RWPE1 (cell line): ENCODE measurements around the gene ARHGAP28.

Source experiments
- CTCF ChIA-PET: fragments of 350-600 bp; sonication (Branson Sonifier 250); formaldehyde crosslinking; extraction: SDS; loops from one replicate; lab custom pipeline; 2021; lab: Yijun Ruan, JAX
- POLR2A ChIA-PET: fragments of 400-600 bp; formaldehyde crosslinking; extraction: SDS; loops from one replicate; lab custom pipeline; 2020; ENCODE audit warnings: antibody characterized with exemption; ENCODE audit not compliant: low non-redundant PET; lab: Yijun Ruan, JAX
- DNase-seq: peaks from one replicate; pipeline ENCODE4 v3.0.0; 2012; ENCODE audit warnings: low spot score
- H3K27ac ChIP-seq: fragments of 450-650 bp; 2 replicates; pipeline ENCODE4 v1.5.1; 2017
- CTCF ChIP-seq: fragments of 450-650 bp; conservative IDR thresholded peaks from 2 replicates; pipeline ENCODE4 v1.5.1; 2017; ENCODE audit warnings: low read depth, mild to moderate bottlenecking

The ARHGAP28 gene

DNA sequence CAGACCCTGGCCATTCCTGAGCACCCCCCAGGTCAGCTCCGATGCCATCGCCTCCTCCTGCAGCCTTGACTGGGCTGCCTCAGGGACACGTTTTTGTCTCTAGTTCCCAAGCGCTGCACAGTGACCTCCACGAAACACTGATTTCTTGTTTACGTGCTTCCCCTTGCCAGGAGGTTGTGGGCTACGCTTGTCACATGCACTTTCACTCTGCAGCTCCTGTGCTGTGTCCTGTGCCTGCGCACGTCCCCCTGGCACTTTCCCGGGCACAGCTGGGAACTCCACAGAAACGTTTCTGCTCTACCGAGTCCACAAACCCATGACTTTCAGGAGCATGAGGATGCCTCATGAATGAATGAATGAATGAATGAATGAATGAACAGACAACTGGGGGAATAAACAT is 227.5 kb downstream of the ARHGAP28 start:
- no peak for DNase-seq
- no peak for TF ChIP-seq CTCF
- ChIA-PET POLR2A (no interaction called here), CTCF (interaction anchor here (0.7 to 1.3 kb wide), 2 partner anchors 15 to 21 kb away, joined by 3 read pairs; no protein-coding TSS in a partner anchor)
- H3K27ac ChIP-seq = no peak overlapping the region

DNA sequence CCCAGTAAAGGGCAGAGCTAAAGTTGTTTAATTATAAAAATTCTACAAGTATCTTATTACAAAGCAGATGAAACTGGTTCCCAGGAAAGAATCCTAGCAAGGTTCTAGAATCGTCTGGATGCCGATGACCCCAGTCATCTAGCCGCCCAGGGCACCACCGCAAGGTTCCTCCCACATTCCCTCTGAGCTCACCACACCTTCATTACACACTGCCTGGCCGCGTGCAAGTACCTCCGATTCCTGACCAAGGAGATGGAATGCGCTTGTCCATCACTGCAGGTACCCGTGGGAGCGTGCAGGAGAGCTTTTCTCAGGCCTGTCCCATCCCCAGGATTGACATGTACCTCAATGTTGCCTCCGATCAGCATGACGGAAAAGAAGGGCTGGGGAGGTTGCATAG is 229.6 kb downstream of the ARHGAP28 start:
- no peak for DNase-seq
- CTCF ChIA-PET = no interaction called here
- H3K27ac ChIP-seq = no peak overlapping the region
- POLR2A ChIA-PET = no interaction called here
- TF ChIP-seq CTCF = no peak

DNA sequence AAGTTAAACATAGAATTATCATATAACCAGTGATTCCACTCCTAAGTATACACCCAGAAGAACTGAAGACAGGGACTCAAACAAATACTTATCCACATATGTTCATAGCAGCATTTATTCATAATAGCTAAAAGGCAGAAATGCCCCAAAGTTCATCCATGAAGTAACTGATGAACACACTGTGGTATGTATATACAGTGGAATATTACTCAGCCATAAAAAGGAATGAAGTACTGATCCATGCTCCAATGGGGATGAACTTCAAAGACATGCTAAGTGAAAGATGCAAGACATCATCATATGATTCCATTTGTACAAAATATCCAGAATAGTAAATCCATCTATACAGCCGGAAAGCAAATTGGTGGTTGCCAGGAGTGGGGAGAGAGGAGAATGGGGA is 230.6 kb downstream of the ARHGAP28 start:
- DNase-seq = no peak
- TF ChIP-seq CTCF = no peak
- ChIA-PET POLR2A (no interaction called here), CTCF (no interaction called here)
- H3K27ac ChIP-seq = no peak overlapping the region

DNA sequence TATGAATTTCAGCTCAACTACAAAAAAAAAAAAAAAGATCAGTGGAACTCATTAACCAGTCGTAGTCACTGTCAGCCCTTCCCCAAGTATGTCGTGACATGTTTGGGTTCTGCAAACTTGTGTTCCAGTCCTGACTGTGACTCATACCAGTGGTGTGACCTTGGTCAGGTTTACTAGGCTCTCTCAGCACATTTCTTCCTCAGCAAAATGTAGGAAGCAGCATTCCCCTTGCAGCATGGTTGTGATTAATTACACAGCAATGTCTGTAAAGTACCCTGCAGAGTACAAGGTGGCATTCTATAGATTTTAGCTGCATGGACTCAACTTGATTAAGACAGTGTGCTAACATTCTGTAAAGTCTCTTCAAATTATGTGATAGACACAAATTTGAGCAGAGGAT is 231.1 kb downstream of the ARHGAP28 start:
- ChIA-PET POLR2A (no interaction called here), CTCF (no interaction called here)
- DNase-seq = peak; percentile 59
- no peak overlapping the region for H3K27ac ChIP-seq
- TF ChIP-seq CTCF = no peak

- H3K27ac ChIP-seq = no peak overlapping the region
- POLR2A ChIA-PET = no interaction called here
- no peak for TF ChIP-seq CTCF
- CTCF ChIA-PET = interaction anchor here (0.6 kb wide), 1 partner anchor 11 kb away, joined by 3 read pairs; no protein-coding TSS in a partner anchor
- DNase-seq = no peak
Measured at GRCh38 chr18:6961331-6961730, 231.8 kb downstream of the ARHGAP28 start.

GRCh38 chr18:6962571-6963451 is 233.3 kb downstream of the ARHGAP28 start:
- CTCF ChIA-PET = no interaction called here

More at GRCh38 chr18:6962571-6963451, 233.3 kb downstream of the ARHGAP28 start:
- no peak for TF ChIP-seq CTCF
- DNase-seq = no peak
- POLR2A ChIA-PET = no interaction called here
- H3K27ac ChIP-seq = no peak overlapping the region
